Activated naive CD4-positive, alpha-beta T cell treated with anti-CD3 and anti-CD28 coated beads for 36 hours (primary cell): ENCODE results near the gene GPR137B. TPM values are rescaled to one million over a fixed set of nuclear protein-coding genes. Genes with fewer than 3 reads are reported as not detected.

Experiments
- CTCF ChIA-PET: fragments of 350-600 bp; sonication (Branson Sonifier 250); formaldehyde crosslinking; loops from one replicate; lab custom pipeline; 2021; ENCODE audit warnings: antibody characterized with exemption; lab: Charles Lee
- DNase-seq: peaks from one replicate; pipeline ENCODE4 v3.0.0-alpha.2; 2020
- H3K27ac Mint-ChIP-seq: one replicate; pipeline ENCODE4 v1.8.0; 2021; ENCODE audit warnings: mild to moderate bottlenecking, mixed read lengths
- H3K27me3 Mint-ChIP-seq: one replicate; pipeline ENCODE4 v1.8.0; 2021; ENCODE audit warnings: low read depth, mixed read lengths
- H3K36me3 Mint-ChIP-seq: one replicate; pipeline ENCODE4 v1.8.0; 2021; ENCODE audit warnings: low read depth, mixed read lengths
- H3K4me1 Mint-ChIP-seq: one replicate; pipeline ENCODE4 v1.8.0; 2021; ENCODE audit warnings: low read depth, mixed read lengths
- H3K4me3 Mint-ChIP-seq: one replicate; pipeline ENCODE4 v1.8.0; 2021; ENCODE audit warnings: mild to moderate bottlenecking, moderate library complexity, mixed read lengths
- H3K9me3 Mint-ChIP-seq: one replicate; pipeline ENCODE4 v1.8.0; 2021; ENCODE audit warnings: mixed read lengths
- intact Hi-C: fragments of 100-400 bp; cut with micrococcal nuclease; formaldehyde crosslinking; loops from one replicate; pipeline ENCODE4 v1.15.1; 2023
- total RNA-seq, 2 experiments: library from RNA; stranded (reverse); gene quantifications; one replicate each; pipeline ENCODE4 v1.2.3, GENCODE V29; 2021

Gene GPR137B
- total RNA-seq, 2 experiments from 2014 or later = 1.6 to 2.4 TPM

DNA sequence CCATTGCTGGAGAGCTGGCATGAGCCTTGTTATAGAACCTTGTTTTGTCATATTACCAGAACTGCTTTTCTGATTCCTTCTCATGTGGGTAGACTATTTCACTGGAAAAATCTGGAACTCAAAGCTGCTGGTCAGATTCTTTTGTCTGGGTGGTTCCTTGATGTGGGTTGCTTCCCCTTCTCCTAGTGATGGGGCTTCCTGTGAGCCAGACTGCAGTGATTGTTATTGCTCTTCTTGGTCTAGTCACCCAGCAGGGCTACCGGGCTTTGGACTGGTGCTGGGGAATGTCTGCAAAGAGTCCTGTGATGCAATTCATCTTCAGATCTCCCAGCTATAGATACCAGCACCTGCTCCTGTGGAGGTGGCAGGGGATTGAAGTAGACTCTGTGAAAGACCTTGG lies 59.4 kb downstream of the GPR137B start:
- H3K4me1 Mint-ChIP-seq = no peaks in the 10 kb centered on the region
- no peak overlapping the region for H3K27ac Mint-ChIP-seq
- intact Hi-C loops = no loop called here
- CTCF ChIA-PET = no interaction called here
- no peak for DNase-seq
- no peaks in the 10 kb centered on the region for H3K27me3 Mint-ChIP-seq
- H3K9me3 Mint-ChIP-seq = peaks cover 60% of the 10 kb centered on the region
- no peak overlapping the region for H3K4me3 Mint-ChIP-seq
- peaks cover 58% of the 10 kb centered on the region for H3K36me3 Mint-ChIP-seq

DNA sequence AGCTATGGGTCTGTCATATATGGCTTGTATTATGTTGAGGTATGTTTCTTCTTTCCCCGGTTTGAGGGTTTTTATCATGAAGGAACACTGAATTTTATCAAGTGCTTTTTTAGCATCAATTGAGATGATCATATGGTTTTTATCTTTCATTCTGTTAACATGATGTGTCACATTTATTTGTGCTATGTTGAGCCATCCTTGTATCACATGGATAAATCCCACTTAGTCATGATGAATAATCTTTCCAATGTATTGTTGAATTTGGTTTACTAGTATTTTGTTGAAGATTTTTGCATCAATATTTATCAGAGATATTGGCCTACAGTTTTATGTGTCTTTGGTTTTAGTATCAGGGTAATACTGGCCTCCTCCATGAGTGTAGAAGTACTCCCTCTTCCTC lies 61.7 kb downstream of the GPR137B start:
- Mint-ChIP-seq H3K27me3 (no peaks in the 10 kb centered on the region), H3K4me1 (no peaks in the 10 kb centered on the region), H3K9me3 (peaks cover 41% of the 10 kb centered on the region), H3K4me3 (no peak overlapping the region), H3K27ac (no peak overlapping the region), H3K36me3 (peaks cover 43% of the 10 kb centered on the region)
- no peak for DNase-seq
- CTCF ChIA-PET = no interaction called here
- intact Hi-C loops = no loop called here

DNA sequence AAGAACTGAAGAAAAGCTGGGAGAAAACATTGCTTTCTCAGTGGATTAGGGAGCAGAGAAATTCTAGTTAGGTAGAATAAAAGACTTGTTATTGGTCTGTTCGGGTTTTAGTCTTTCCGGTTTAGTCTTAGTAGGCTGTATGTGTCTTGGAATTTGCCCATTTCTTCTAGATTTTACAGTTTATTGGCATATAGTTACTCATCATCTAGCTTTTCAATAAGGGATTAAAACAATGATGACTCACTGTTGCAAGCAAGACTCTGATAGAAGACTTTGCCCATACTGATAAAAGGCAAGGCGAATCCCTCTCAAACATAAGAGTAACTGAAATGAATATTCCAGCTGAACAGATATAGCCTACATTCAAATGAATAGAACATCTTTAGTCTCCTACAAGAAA lies 62.3 kb downstream of the GPR137B start:
- CTCF ChIA-PET = no interaction called here
- Mint-ChIP-seq H3K4me3 (no peak overlapping the region), H3K27ac (no peak overlapping the region), H3K4me1 (no peaks in the 10 kb centered on the region), H3K27me3 (no peaks in the 10 kb centered on the region), H3K9me3 (peaks cover 35% of the 10 kb centered on the region), H3K36me3 (peaks cover 38% of the 10 kb centered on the region)
- no peak for DNase-seq
- intact Hi-C loops = no loop called here

DNA sequence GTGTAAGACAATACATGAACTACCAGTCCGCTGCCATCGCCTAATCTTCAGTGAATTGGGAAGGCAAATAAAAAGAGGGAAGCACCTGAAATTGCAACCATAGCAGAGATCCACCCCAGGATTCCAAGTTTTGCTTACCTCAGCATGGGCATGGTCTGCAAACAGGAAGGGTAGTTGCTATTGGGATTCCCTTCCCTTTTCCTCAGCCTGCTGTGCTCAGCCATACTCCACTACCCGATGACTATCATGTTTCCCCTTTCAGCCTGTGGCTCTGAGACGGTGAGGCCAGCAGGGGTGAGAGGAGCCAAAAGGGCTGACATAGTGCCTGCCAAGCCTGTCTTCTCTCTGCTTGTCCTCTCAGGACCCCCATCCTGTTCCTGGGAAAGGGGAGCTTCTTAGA lies 64.2 kb downstream of the GPR137B start:
- Mint-ChIP-seq H3K27ac (no peak overlapping the region), H3K27me3 (no peaks in the 10 kb centered on the region), H3K4me1 (no peaks in the 10 kb centered on the region), H3K36me3 (peaks cover 26% of the 10 kb centered on the region), H3K4me3 (no peak overlapping the region), H3K9me3 (peaks cover 20% of the 10 kb centered on the region)
- intact Hi-C loops = no loop called here
- DNase-seq = no peak
- CTCF ChIA-PET = interaction anchor here (0.7 kb wide), 1 partner anchor 71 kb away, joined by 3 read pairs; no protein-coding TSS in a partner anchor

DNA sequence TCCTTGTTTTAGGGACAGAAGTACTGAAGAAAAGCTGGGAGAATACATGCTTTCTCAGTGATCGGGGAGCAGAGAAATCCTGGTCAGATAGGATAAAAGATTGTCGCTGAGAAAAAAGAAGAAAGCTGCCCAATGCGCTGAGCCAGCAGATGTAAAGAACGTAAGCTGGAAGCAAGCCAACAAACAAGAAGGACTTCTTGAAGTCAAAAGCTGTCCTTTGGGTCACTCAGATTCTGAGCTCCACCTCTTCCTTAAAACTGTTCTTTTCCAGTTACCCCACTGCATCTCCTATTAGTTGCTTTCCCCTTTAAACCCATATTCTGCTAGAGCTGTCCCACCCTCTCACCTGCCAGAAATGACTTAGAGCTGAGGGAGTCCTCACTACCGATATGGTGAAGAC lies 64.8 kb downstream of the GPR137B start:
- H3K27ac Mint-ChIP-seq = no peak overlapping the region

DNA sequence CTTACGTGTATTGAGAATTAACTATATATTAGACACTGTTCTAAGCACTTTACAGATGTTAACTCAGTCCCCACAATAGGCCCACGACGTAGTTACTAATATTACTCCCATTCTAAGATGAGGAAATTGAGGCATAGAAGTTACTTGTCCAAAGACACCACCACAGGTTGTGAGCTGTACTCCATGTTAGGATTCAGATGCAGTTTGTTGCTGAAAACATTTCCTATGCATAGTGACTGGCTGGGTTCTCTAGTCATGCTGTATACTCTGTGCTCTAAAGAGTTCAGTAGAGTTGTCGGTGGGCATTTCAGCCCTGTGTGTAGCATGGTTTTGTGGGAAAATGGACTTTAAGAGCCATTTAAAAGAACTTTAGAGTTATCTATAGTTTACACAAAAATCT lies 65.2 kb downstream of the GPR137B start:
- Mint-ChIP-seq H3K27ac (no peak overlapping the region), H3K9me3 (peaks cover 14% of the 10 kb centered on the region), H3K4me3 (no peak overlapping the region), H3K36me3 (peaks cover 24% of the 10 kb centered on the region), H3K4me1 (no peaks in the 10 kb centered on the region), H3K27me3 (no peaks in the 10 kb centered on the region)
- no peak for DNase-seq
- intact Hi-C loops = no loop called here
- CTCF ChIA-PET = no interaction called here

More for the DNA sequence above, 64.8 kb downstream of the GPR137B start:
- Mint-ChIP-seq H3K4me3 (no peak overlapping the region), H3K27me3 (no peaks in the 10 kb centered on the region), H3K36me3 (peaks cover 26% of the 10 kb centered on the region), H3K9me3 (peaks cover 14% of the 10 kb centered on the region), H3K4me1 (no peaks in the 10 kb centered on the region)
- intact Hi-C loops = no loop called here
- CTCF ChIA-PET = interaction anchor here (0.7 kb wide), 1 partner anchor 71 kb away, joined by 3 read pairs; no protein-coding TSS in a partner anchor
- no peak for DNase-seq

GRCh38 chr1:236209185-236209584 lies 66.8 kb downstream of the GPR137B start:
- Mint-ChIP-seq H3K4me3 (no peak overlapping the region), H3K36me3 (peaks cover 22% of the 10 kb centered on the region), H3K9me3 (peaks cover 9% of the 10 kb centered on the region), H3K27ac (no peak overlapping the region), H3K4me1 (no peaks in the 10 kb centered on the region), H3K27me3 (no peaks in the 10 kb centered on the region)
- CTCF ChIA-PET = no interaction called here
- intact Hi-C loops = no loop called here
- DNase-seq = no peak

- Mint-ChIP-seq H3K9me3 (peaks cover 4% of the 10 kb centered on the region), H3K36me3 (peaks cover 19% of the 10 kb centered on the region), H3K27me3 (no peaks in the 10 kb centered on the region), H3K4me1 (no peaks in the 10 kb centered on the region), H3K4me3 (no peak overlapping the region), H3K27ac (no peak overlapping the region)
- no peak for DNase-seq
- CTCF ChIA-PET = no interaction called here
- intact Hi-C loops = no loop called here
Observed at GRCh38 chr1:236209713-236210112, 67.4 kb downstream of the GPR137B start.

DNA sequence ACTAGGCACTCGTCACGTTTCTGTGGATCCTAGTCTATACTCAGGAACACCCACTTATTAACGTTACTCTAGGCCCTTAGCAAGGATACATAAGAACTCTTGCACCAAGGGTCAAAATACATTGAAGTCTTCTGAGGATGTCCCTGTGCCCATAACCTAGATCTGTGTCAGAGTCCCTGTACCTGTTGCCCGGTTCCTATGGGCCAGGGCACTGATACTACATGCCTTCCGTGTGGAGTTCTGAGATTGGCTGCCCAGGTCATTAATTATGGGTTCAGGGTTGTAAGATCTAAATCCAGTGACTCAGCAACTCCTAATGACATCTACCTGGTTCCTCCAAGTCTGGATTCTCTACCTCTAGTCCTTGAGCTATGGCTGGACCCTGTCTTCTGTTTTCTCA lies 69.5 kb downstream of the GPR137B start:
- peaks cover 15% of the 10 kb centered on the region for H3K36me3 Mint-ChIP-seq
- CTCF ChIA-PET = no interaction called here
- no peaks in the 10 kb centered on the region for H3K4me1 Mint-ChIP-seq
- no peaks in the 10 kb centered on the region for H3K27me3 Mint-ChIP-seq
- H3K27ac Mint-ChIP-seq = no peak overlapping the region
- intact Hi-C loops = no loop called here
- no peak for DNase-seq
- no peaks in the 10 kb centered on the region for H3K9me3 Mint-ChIP-seq
- no peak overlapping the region for H3K4me3 Mint-ChIP-seq

GRCh38 chr1:236213534-236213933 lies 71.2 kb downstream of the GPR137B start:
- no peak for DNase-seq
- CTCF ChIA-PET = no interaction called here
- Mint-ChIP-seq H3K4me1 (no peaks in the 10 kb centered on the region), H3K9me3 (no peaks in the 10 kb centered on the region), H3K36me3 (peaks cover 12% of the 10 kb centered on the region), H3K27me3 (no peaks in the 10 kb centered on the region), H3K4me3 (no peak overlapping the region), H3K27ac (no peak overlapping the region)
- intact Hi-C loops = no loop called here

DNA sequence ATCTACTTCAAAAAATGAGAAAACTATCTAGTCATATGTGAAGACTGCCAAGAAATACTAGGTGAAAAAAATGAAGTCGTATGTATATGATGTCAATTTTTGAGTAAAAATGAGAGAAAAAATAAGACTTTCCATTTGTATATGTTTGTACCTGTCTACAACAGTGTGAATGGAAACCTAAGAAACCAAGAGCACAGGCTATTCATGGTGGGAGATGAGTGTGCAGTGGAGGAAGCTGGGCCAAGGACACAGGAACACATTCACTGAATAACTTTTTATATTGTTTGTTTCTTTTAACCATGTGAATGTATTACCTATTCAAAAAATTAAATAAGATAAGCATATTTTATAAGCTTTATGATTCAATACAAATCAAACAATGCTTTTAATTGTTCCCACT lies 72.4 kb downstream of the GPR137B start:
- no peaks in the 10 kb centered on the region for H3K9me3 Mint-ChIP-seq

DNA sequence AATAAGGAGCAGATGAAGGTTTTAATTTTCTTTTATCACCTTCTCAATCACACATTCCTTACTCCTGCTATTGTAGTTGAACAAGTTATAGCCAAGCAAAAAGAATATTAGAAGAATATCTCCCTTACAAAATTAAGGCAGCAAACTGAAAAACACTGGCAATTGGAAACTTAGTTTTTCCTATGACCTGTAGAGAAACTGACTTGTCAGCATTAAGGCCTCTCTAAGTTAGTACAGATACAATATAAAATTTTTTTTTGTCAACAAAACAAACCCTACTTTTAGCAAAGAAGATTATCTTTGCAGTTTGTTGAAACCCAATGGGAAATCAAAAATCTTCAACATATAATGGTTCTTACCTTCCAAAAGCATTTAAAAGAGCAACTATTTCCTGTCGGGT lies 78.1 kb downstream of the GPR137B start:
- DNase-seq = no peak
- peaks cover 5% of the 10 kb centered on the region for H3K36me3 Mint-ChIP-seq
- H3K27ac Mint-ChIP-seq = no peak overlapping the region
- no peaks in the 10 kb centered on the region for H3K9me3 Mint-ChIP-seq
- intact Hi-C loops = no loop called here
- H3K4me3 Mint-ChIP-seq = no peak overlapping the region
- no peaks in the 10 kb centered on the region for H3K27me3 Mint-ChIP-seq
- CTCF ChIA-PET = interaction anchor here (0.6 kb wide), 1 partner anchor 19 kb away, joined by 3 read pairs; no protein-coding TSS in a partner anchor
- no peaks in the 10 kb centered on the region for H3K4me1 Mint-ChIP-seq

More for the DNA sequence above, 72.4 kb downstream of the GPR137B start:
- H3K36me3 Mint-ChIP-seq = peaks cover 11% of the 10 kb centered on the region
- H3K4me3 Mint-ChIP-seq = no peak overlapping the region
- H3K4me1 Mint-ChIP-seq = no peaks in the 10 kb centered on the region
- DNase-seq = peak; percentile 11
- no peak overlapping the region for H3K27ac Mint-ChIP-seq
- intact Hi-C loops = loop anchor here (1.0 kb wide), 1 partner anchor 68 kb away; no protein-coding TSS in a partner anchor
- CTCF ChIA-PET = no interaction called here
- no peaks in the 10 kb centered on the region for H3K27me3 Mint-ChIP-seq

DNA sequence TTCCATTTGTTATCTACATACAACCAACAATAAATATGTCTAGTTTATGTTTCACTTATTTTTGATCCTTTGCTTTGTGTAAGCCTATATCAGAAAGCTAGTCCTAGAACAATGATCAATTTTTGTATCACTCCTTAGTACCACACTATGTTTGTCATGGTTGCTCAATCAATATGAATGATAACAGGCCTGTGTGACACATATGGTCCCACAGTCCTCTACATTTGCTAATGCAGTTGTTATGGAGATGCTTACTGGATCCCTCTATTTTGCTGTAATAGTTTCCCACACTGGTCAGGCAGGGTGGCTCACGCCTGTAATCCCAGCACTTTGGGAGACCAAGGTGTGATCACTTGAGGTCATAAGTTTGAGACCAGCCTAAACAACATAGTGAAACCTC lies 80.3 kb downstream of the GPR137B start:
- Mint-ChIP-seq H3K9me3 (no peaks in the 10 kb centered on the region), H3K36me3 (peaks cover 2% of the 10 kb centered on the region), H3K4me3 (no peak overlapping the region), H3K4me1 (no peaks in the 10 kb centered on the region), H3K27me3 (no peaks in the 10 kb centered on the region), H3K27ac (no peak overlapping the region)
- CTCF ChIA-PET = no interaction called here
- no peak for DNase-seq
- intact Hi-C loops = no loop called here
